ENCODE results near the gene RBFOX1.

- TF ChIP-seq, protein P1, sequence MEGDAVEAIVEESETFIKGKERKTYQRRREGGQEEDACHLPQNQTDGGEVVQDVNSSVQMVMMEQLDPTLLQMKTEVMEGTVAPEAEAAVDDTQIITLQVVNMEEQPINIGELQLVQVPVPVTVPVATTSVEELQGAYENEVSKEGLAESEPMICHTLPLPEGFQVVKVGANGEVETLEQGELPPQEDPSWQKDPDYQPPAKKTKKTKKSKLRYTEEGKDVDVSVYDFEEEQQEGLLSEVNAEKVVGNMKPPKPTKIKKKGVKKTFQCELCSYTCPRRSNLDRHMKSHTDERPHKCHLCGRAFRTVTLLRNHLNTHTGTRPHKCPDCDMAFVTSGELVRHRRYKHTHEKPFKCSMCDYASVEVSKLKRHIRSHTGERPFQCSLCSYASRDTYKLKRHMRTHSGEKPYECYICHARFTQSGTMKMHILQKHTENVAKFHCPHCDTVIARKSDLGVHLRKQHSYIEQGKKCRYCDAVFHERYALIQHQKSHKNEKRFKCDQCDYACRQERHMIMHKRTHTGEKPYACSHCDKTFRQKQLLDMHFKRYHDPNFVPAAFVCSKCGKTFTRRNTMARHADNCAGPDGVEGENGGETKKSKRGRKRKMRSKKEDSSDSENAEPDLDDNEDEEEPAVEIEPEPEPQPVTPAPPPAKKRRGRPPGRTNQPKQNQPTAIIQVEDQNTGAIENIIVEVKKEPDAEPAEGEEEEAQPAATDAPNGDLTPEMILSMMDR (IDR thresholded peaks at IDR 0.05), result no peak
- no peak for TF ChIP-seq POLR2A (IDR thresholded peaks at IDR 0.05)
These were observed 29.6 kb downstream of the RBFOX1 start for GRCh38 chr16:7362231-7362630.
